ENCODE measurements around the gene MAP2K6. TPM values are rescaled to one million over a fixed set of nuclear protein-coding genes. Genes with fewer than 3 reads are reported as not detected.

Gene MAP2K6
- total and polyA plus RNA-seq, 2 donors (not counting 3 experiments of a cell fraction or from before 2014, with no cell fraction given): 5.9 to 13.9 TPM

DNA sequence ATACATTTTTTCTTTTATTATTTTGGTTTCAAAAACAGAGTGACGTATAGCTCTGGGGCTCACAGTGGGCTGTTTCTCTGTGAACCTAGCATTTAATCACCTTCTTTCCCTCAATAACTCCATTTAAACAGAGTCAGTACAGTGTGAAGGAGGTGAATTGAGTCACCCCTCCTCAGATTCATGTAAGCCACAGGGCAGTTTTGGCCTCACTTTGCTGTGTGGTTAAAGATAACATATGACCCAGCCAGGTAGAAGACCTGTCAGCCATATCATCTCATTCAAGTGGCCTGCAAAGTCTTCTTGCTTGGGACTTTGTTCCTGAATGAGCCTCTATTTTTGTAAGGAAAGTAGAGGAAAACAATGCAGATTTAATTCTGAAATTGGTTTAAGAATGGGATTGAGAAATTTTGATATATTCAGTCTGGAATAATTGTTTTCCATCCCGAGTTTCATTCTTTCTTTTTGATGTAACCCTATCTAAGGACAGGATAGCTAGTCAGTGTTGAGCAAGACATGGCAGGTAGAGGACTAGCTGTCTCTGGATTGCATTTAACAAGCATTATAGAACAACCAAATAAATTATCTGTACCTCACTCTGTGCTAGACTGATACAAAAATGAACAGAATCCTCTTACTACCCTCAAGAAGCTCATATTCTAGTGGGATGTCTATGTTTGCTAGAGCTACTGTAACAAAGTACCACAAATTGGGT, 13.1 kb downstream of the MAP2K6 start:
- H3K4me3 ChIP-seq (replicated peaks in 1 of 3; ENCODE audit: insufficient read depth in 1 of 3, low read depth in 1 of 3, low read length in 3 of 3): no peak overlapping the region
- no peak for TF ChIP-seq GATA2 (IDR thresholded peaks at IDR 0.05; ENCODE audit: insufficient read depth, insufficient read length, low read depth, low read length)
- TF ChIP-seq POLR2AphosphoS5 (IDR thresholded peaks at IDR 0.05; ENCODE audit: insufficient read depth, low read depth, low read length): no peak
- TF ChIP-seq, protein P1, sequence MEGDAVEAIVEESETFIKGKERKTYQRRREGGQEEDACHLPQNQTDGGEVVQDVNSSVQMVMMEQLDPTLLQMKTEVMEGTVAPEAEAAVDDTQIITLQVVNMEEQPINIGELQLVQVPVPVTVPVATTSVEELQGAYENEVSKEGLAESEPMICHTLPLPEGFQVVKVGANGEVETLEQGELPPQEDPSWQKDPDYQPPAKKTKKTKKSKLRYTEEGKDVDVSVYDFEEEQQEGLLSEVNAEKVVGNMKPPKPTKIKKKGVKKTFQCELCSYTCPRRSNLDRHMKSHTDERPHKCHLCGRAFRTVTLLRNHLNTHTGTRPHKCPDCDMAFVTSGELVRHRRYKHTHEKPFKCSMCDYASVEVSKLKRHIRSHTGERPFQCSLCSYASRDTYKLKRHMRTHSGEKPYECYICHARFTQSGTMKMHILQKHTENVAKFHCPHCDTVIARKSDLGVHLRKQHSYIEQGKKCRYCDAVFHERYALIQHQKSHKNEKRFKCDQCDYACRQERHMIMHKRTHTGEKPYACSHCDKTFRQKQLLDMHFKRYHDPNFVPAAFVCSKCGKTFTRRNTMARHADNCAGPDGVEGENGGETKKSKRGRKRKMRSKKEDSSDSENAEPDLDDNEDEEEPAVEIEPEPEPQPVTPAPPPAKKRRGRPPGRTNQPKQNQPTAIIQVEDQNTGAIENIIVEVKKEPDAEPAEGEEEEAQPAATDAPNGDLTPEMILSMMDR (IDR thresholded peaks at IDR 0.05; ENCODE audit: extremely low read depth in 1 of 2, insufficient read depth in 1 of 2, low read depth in 1 of 2, low read length in 2 of 2): no peak
- TF ChIP-seq FOS (IDR thresholded peaks at IDR 0.05; ENCODE audit: borderline replicate concordance, insufficient read depth, low read length): no peak
- TF ChIP-seq, protein P2, sequence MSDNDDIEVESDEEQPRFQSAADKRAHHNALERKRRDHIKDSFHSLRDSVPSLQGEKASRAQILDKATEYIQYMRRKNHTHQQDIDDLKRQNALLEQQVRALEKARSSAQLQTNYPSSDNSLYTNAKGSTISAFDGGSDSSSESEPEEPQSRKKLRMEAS (IDR thresholded peaks at IDR 0.05; ENCODE audit: insufficient read depth, insufficient read length): no peak
- no peak for TF ChIP-seq POLR2A (IDR thresholded peaks at IDR 0.05; ENCODE audit: low read depth, low read length)
- no peak for TF ChIP-seq MYC (IDR thresholded peaks at IDR 0.05; ENCODE audit: low read depth, low read length)
- no peak for TF ChIP-seq EZH2 (IDR thresholded peaks at IDR 0.05; ENCODE audit: borderline replicate concordance, low read depth, low read length, severe bottlenecking)
- intact Hi-C loops (cut with micrococcal nuclease) (no loop called here), dilution Hi-C loops (cut with MboI; ENCODE audit: extremely low pct_ligation_motif_present, low sequenced_read_pairs) (no loop called here)
- no peak overlapping the region for H3K4me2 ChIP-seq (ENCODE audit: insufficient read depth, low read length)
- no peak overlapping the region for H3K9ac ChIP-seq (replicated peaks; ENCODE audit: extremely low read depth, insufficient read depth, low read length)
- FAIRE-seq: no peak
- H3K27me3 ChIP-seq (ENCODE audit: control insufficient read depth in 2 of 2, insufficient read depth in 2 of 2, low read length in 2 of 2): no peaks in the 10 kb centered on the region
- H3K79me2 ChIP-seq (ENCODE audit: control insufficient read depth, insufficient read depth, low read length): no peaks in the 10 kb centered on the region
- BruUV-seq (replicated peaks): TSS peak; percentile 12
- H4K20me1 ChIP-seq (replicated peaks; ENCODE audit: control insufficient read depth, extremely low read depth, insufficient read depth, low read length): no peaks in the 10 kb centered on the region
- DNase-seq (ENCODE audit: low read depth, low spot score): no peak
- ChIA-PET CTCF (interaction anchor here (1.4 to 1.7 kb wide), 3 partner anchors 13 to 96 kb away, joined by 3 to 6 read pairs (median 5); partner anchors contain the start of gene MAP2K6), POLR2A (no interaction called here)
- no peaks in the 10 kb centered on the region for H3K36me3 ChIP-seq (ENCODE audit: control insufficient read depth in 2 of 2, extremely low read depth in 1 of 2, insufficient read depth in 2 of 2, low read length in 2 of 2)
- H2AFZ ChIP-seq (ENCODE audit: low read depth, low read length): no peak overlapping the region
- no peaks in the 10 kb centered on the region for H3K9me3 ChIP-seq (replicated peaks; ENCODE audit: control insufficient read depth, insufficient read depth, low read length)
- no peak overlapping the region for H3K27ac ChIP-seq (ENCODE audit: insufficient read depth, low read depth, low read length)
- H3K4me1 ChIP-seq (ENCODE audit: control insufficient read depth, extremely low read depth, insufficient read depth, low read length): peaks cover 38% of the 10 kb centered on the region
- no peaks in the 10 kb centered on the region for H3K9me1 ChIP-seq (replicated peaks; ENCODE audit: control insufficient read depth, extremely low read depth, insufficient read depth, low read length)

Data from endothelial cell of umbilical vein (primary cell).